Activated CD4-positive, alpha-beta T cell treated with anti-CD3 and anti-CD28 coated beads, Interleukin-2, amount 50 U/mL, for 16 hours (primary cell): ENCODE results near the gene TTC27.

ENCODE experiments used
- DNase-seq: peaks from one replicate; pipeline ENCODE4 v3.0.0-alpha.2; 2020

Gene TTC27

GRCh38 chr2:32760628-32761027 is 132.8 kb downstream of the TTC27 start:
- no peak for DNase-seq

GRCh38 chr2:32768387-32769174 is 140.7 kb downstream of the TTC27 start:
- DNase-seq = no peak

GRCh38 chr2:32770360-32770759 is 142.5 kb downstream of the TTC27 start:
- DNase-seq = no peak

GRCh38 chr2:32772638-32773447 is 145.0 kb downstream of the TTC27 start:
- DNase-seq = peak; percentile 28

- no peak for DNase-seq
Measured at GRCh38 chr2:32773448-32773808, 145.6 kb downstream of the TTC27 start.

- DNase-seq = no peak
Measured at GRCh38 chr2:32775954-32776353, 148.1 kb downstream of the TTC27 start.

GRCh38 chr2:32777714-32778113 is 149.9 kb downstream of the TTC27 start:
- DNase-seq = no peak

GRCh38 chr2:32780961-32781360 is 153.1 kb downstream of the TTC27 start:
- no peak for DNase-seq

GRCh38 chr2:32783469-32783868 is 155.6 kb downstream of the TTC27 start:
- DNase-seq = no peak

- DNase-seq = no peak
Measured at GRCh38 chr2:32783933-32784332, 156.1 kb downstream of the TTC27 start.

GRCh38 chr2:32787207-32787606 is 159.4 kb downstream of the TTC27 start:
- no peak for DNase-seq

- no peak for DNase-seq
Measured at GRCh38 chr2:32788114-32788513, 160.3 kb downstream of the TTC27 start.

GRCh38 chr2:32792416-32792815 is 164.6 kb downstream of the TTC27 start:
- DNase-seq = no peak

GRCh38 chr2:32798829-32799228 is 171.0 kb downstream of the TTC27 start:
- DNase-seq = no peak

- DNase-seq = no peak
Measured at GRCh38 chr2:32801741-32802140, 173.9 kb downstream of the TTC27 start.

- no peak for DNase-seq
Measured at GRCh38 chr2:32802877-32803276, 175.0 kb downstream of the TTC27 start.

- DNase-seq = no peak
Measured at GRCh38 chr2:32804205-32804604, 176.4 kb downstream of the TTC27 start.

- no peak for DNase-seq
Measured at GRCh38 chr2:32805104-32806095, 177.6 kb downstream of the TTC27 start.

- DNase-seq = no peak
Measured at GRCh38 chr2:32806857-32807256, 179.0 kb downstream of the TTC27 start.

- DNase-seq = no peak
Measured at GRCh38 chr2:32807662-32808061, 179.8 kb downstream of the TTC27 start.

GRCh38 chr2:32810909-32811495 is 183.2 kb downstream of the TTC27 start:
- DNase-seq = no peak

GRCh38 chr2:32811696-32812095 is 183.8 kb downstream of the TTC27 start:
- no peak for DNase-seq

- no peak for DNase-seq
Measured at GRCh38 chr2:32812316-32812715, 184.5 kb downstream of the TTC27 start.
